NCI-H146 treated with DMSO at 0.1 percent for 48 hours (cell line): ENCODE results near the gene ARID3A.
"Not testable (repeated sequence)": the region's sequence is repeated elsewhere in the genome, so short reads cannot be mapped to it uniquely, and the experiment has no call there.

Experiments
- DNase-seq: peaks from one replicate; lab custom pipeline; 2025; ENCODE audit not compliant: unreplicated experiment; lab: John Stamatoyannopoulos, UW

ARID3A gene

GRCh38 chr19:891421-892200 lies 34.2 kb upstream of the ARID3A start:
- DNase-seq: not testable (repeated sequence)

- DNase-seq: no peak
These were observed 33.5 kb upstream of the ARID3A start for GRCh38 chr19:892243-892893.

GRCh38 chr19:892894-893689 lies 32.7 kb upstream of the ARID3A start, which contains the start of the genes MED16 and RNU6-9:
TSS of gene MED16 (minus strand) at chr19:893187. CDS start at chr19:891131, 2,056 bp downstream.
TSS of gene RNU6-9 (plus strand) at chr19:893484.
- DNase-seq: peak; percentile 61

GRCh38 chr19:896434-896833 lies 29.4 kb upstream of the ARID3A start:
- DNase-seq: no peak

- no peak for DNase-seq
These were observed 28.8 kb upstream of the ARID3A start for GRCh38 chr19:896999-897398.

GRCh38 chr19:897442-898039 lies 28.3 kb upstream of the ARID3A start:
- no peak for DNase-seq

GRCh38 chr19:898663-899062 lies 27.2 kb upstream of the ARID3A start:
- DNase-seq: peak; percentile 40

GRCh38 chr19:899336-900042 lies 26.3 kb upstream of the ARID3A start:
- DNase-seq: no peak

- DNase-seq: no peak
These were observed 25.9 kb upstream of the ARID3A start for GRCh38 chr19:900043-900301.

- no peak for DNase-seq
These were observed 25.3 kb upstream of the ARID3A start for GRCh38 chr19:900302-901111.

GRCh38 chr19:901216-902092 lies 24.4 kb upstream of the ARID3A start:
- no peak for DNase-seq

- DNase-seq: no peak
These were observed 23.8 kb upstream of the ARID3A start for GRCh38 chr19:902093-902370.

- DNase-seq: no peak
These were observed 23.2 kb upstream of the ARID3A start for GRCh38 chr19:902446-903226.

- peak; percentile 44 for DNase-seq
These were observed 22.5 kb upstream of the ARID3A start for GRCh38 chr19:903266-903797.

- no peak for DNase-seq
These were observed 21.3 kb upstream of the ARID3A start for GRCh38 chr19:904545-904944.

GRCh38 chr19:906480-906879 lies 19.4 kb upstream of the ARID3A start:
- DNase-seq: no peak

GRCh38 chr19:907183-907853 lies 18.5 kb upstream of the ARID3A start:
- no peak for DNase-seq
